ENCODE data around the gene RGN. TPM values are rescaled to one million over a fixed set of nuclear protein-coding genes. Genes with fewer than 3 reads are reported as not detected.

The RGN gene
- total and polyA plus RNA-seq, 2 donors (not counting 3 experiments of a cell fraction or from before 2014, with no cell fraction given): 0.58 to 0.73 TPM

DNA sequence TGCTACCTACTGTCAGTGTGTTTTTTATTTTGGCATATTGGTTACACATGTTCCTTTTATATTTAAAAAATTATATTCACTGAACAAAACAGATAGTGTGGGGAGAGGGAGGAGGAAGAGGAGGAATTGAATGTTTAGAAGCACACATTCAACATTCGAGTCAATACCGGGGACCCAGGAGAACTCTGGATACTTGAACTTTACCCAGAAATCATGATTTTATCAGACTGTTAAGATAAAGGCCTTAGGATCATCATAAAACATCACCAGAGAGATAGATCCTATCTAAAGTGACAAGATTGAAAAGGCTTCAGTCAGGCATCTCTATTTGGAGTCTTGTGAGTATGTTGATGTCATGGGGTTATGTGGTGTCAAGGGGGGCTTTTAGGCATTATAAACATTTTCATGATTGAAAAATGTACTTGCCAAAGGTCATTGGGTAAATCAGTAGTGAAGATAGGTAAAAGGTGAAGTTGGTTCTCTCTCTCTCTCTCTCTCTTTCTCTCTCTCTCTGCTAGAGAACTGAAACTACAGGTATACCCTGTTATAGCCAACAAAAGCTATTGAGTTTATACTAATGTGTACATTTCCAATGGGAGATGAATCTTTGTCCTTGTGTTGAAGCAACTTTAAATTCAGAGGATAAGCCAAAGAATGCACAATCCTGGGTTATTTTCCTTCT is 16.9 kb upstream of the RGN start:
- Histone ChIP-seq H3K4me3 (replicated peaks in 1 of 3; ENCODE audit: insufficient read depth in 1 of 3, low read depth in 1 of 3, low read length in 3 of 3) (no peak overlapping the region), H3K4me1 (ENCODE audit: control insufficient read depth, extremely low read depth, insufficient read depth, low read length) (no peaks in the 10 kb centered on the region), H3K9ac (replicated peaks; ENCODE audit: extremely low read depth, insufficient read depth, low read length) (no peak overlapping the region), H3K79me2 (ENCODE audit: control insufficient read depth, insufficient read depth, low read length) (no peaks in the 10 kb centered on the region), H3K4me2 (ENCODE audit: insufficient read depth, low read length) (no peak overlapping the region), H3K9me1 (replicated peaks; ENCODE audit: control insufficient read depth, extremely low read depth, insufficient read depth, low read length) (no peaks in the 10 kb centered on the region), H3K9me3 (replicated peaks; ENCODE audit: control insufficient read depth, insufficient read depth, low read length) (no peaks in the 10 kb centered on the region), H3K27ac (ENCODE audit: insufficient read depth, low read depth, low read length) (no peak overlapping the region), H2AFZ (ENCODE audit: low read depth, low read length) (no peak overlapping the region), H4K20me1 (replicated peaks; ENCODE audit: control insufficient read depth, extremely low read depth, insufficient read depth, low read length) (no peaks in the 10 kb centered on the region), H3K36me3 (ENCODE audit: control insufficient read depth in 2 of 2, extremely low read depth in 1 of 2, insufficient read depth in 2 of 2, low read length in 2 of 2) (peaks cover 0 to 4% of the 10 kb centered on the region in 2 experiments), H3K27me3 (ENCODE audit: control insufficient read depth in 2 of 2, insufficient read depth in 2 of 2, low read length in 2 of 2) (no peaks in the 10 kb centered on the region)
- TF ChIP-seq, protein P1, sequence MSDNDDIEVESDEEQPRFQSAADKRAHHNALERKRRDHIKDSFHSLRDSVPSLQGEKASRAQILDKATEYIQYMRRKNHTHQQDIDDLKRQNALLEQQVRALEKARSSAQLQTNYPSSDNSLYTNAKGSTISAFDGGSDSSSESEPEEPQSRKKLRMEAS (IDR thresholded peaks at IDR 0.05; ENCODE audit: insufficient read depth, insufficient read length): no peak
- TF ChIP-seq, protein P2, sequence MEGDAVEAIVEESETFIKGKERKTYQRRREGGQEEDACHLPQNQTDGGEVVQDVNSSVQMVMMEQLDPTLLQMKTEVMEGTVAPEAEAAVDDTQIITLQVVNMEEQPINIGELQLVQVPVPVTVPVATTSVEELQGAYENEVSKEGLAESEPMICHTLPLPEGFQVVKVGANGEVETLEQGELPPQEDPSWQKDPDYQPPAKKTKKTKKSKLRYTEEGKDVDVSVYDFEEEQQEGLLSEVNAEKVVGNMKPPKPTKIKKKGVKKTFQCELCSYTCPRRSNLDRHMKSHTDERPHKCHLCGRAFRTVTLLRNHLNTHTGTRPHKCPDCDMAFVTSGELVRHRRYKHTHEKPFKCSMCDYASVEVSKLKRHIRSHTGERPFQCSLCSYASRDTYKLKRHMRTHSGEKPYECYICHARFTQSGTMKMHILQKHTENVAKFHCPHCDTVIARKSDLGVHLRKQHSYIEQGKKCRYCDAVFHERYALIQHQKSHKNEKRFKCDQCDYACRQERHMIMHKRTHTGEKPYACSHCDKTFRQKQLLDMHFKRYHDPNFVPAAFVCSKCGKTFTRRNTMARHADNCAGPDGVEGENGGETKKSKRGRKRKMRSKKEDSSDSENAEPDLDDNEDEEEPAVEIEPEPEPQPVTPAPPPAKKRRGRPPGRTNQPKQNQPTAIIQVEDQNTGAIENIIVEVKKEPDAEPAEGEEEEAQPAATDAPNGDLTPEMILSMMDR (IDR thresholded peaks at IDR 0.05; ENCODE audit: extremely low read depth in 1 of 2, insufficient read depth in 1 of 2, low read depth in 1 of 2, low read length in 2 of 2): no peak
- no peak for TF ChIP-seq POLR2A (IDR thresholded peaks at IDR 0.05; ENCODE audit: low read depth, low read length)
- TF ChIP-seq JUN (IDR thresholded peaks at IDR 0.05; ENCODE audit: borderline replicate concordance, insufficient read depth, insufficient read length, low read depth): no peak
- BruUV-seq (replicated peaks): no TSS peak
- DNase-seq (ENCODE audit: low read depth, low spot score): no peak
- intact Hi-C loops (cut with micrococcal nuclease) (no loop called here), dilution Hi-C loops (cut with MboI; ENCODE audit: extremely low pct_ligation_motif_present, low sequenced_read_pairs) (no loop called here)
- POLR2A ChIA-PET: no interaction called here
- CTCF ChIA-PET: no interaction called here
- no peak for FAIRE-seq

DNA sequence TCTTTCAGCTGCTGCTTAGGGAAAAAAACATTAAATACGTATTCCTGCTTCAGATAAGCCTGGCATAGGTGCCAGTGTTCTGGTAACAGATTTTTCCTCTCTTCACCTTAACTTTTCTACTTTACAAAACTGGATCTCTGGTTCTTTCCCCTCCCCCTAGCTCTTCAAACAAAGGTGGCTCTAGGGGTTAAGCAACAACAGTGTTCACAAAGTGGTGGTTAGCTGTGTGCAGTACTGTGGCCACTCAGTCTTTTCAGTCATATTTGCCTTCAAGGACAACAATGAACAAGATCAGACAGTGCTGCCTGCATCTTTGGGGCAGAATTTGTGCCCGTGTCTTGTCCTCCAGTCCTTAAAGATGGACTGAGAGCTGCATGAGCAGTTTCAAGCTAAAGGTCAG is 15.1 kb upstream of the RGN start:
- ChIA-PET CTCF (interaction anchor here (1.0 kb wide), 1 partner anchor 25 kb away, joined by 3 read pairs; no protein-coding TSS in a partner anchor), POLR2A (no interaction called here)
- no TSS peak for BruUV-seq (replicated peaks)
- Histone ChIP-seq H3K36me3 (ENCODE audit: control insufficient read depth in 2 of 2, extremely low read depth in 1 of 2, insufficient read depth in 2 of 2, low read length in 2 of 2) (peaks cover 0 to 4% of the 10 kb centered on the region in 2 experiments), H3K79me2 (ENCODE audit: control insufficient read depth, insufficient read depth, low read length) (no peaks in the 10 kb centered on the region), H2AFZ (ENCODE audit: low read depth, low read length) (no peak overlapping the region), H3K9me1 (replicated peaks; ENCODE audit: control insufficient read depth, extremely low read depth, insufficient read depth, low read length) (no peaks in the 10 kb centered on the region), H3K4me2 (ENCODE audit: insufficient read depth, low read length) (no peak overlapping the region), H3K27ac (ENCODE audit: insufficient read depth, low read depth, low read length) (no peak overlapping the region), H3K9me3 (replicated peaks; ENCODE audit: control insufficient read depth, insufficient read depth, low read length) (no peaks in the 10 kb centered on the region), H4K20me1 (replicated peaks; ENCODE audit: control insufficient read depth, extremely low read depth, insufficient read depth, low read length) (no peaks in the 10 kb centered on the region), H3K4me1 (ENCODE audit: control insufficient read depth, extremely low read depth, insufficient read depth, low read length) (no peaks in the 10 kb centered on the region), H3K27me3 (ENCODE audit: control insufficient read depth in 2 of 2, insufficient read depth in 2 of 2, low read length in 2 of 2) (no peaks in the 10 kb centered on the region), H3K4me3 (replicated peaks in 1 of 3; ENCODE audit: insufficient read depth in 1 of 3, low read depth in 1 of 3, low read length in 3 of 3) (no peak overlapping the region), H3K9ac (replicated peaks; ENCODE audit: extremely low read depth, insufficient read depth, low read length) (no peak overlapping the region)
- FAIRE-seq: peak; percentile 42
- no peak for DNase-seq (ENCODE audit: low read depth, low spot score)
- intact Hi-C loops (cut with micrococcal nuclease) (no loop called here), dilution Hi-C loops (cut with MboI; ENCODE audit: extremely low pct_ligation_motif_present, low sequenced_read_pairs) (no loop called here)
- TF ChIP-seq MYC (IDR thresholded peaks at IDR 0.05; ENCODE audit: low read depth, low read length): no peak
- TF ChIP-seq JUN (IDR thresholded peaks at IDR 0.05; ENCODE audit: borderline replicate concordance, insufficient read depth, insufficient read length, low read depth): no peak
- no peak for TF ChIP-seq POLR2AphosphoS5 (IDR thresholded peaks at IDR 0.05; ENCODE audit: insufficient read depth, low read depth, low read length)
- no peak for TF ChIP-seq EZH2 (IDR thresholded peaks at IDR 0.05; ENCODE audit: borderline replicate concordance, low read depth, low read length, severe bottlenecking)
- TF ChIP-seq POLR2A (IDR thresholded peaks at IDR 0.05; ENCODE audit: low read depth, low read length): no peak
- TF ChIP-seq FOS (IDR thresholded peaks at IDR 0.05; ENCODE audit: borderline replicate concordance, insufficient read depth, low read length): no peak
- no peak for TF ChIP-seq GATA2 (IDR thresholded peaks at IDR 0.05; ENCODE audit: insufficient read depth, insufficient read length, low read depth, low read length)
- TF ChIP-seq, protein P1 (IDR thresholded peaks at IDR 0.05; ENCODE audit: insufficient read depth, insufficient read length): no peak
- TF ChIP-seq, protein P2 (IDR thresholded peaks at IDR 0.05; ENCODE audit: extremely low read depth in 1 of 2, insufficient read depth in 1 of 2, low read depth in 1 of 2, low read length in 2 of 2): no peak
